H9 (cell line): ENCODE data around the gene KCNG1. TPM values are rescaled to one million over a fixed set of nuclear protein-coding genes. Genes with fewer than 3 reads are reported as not detected.

Experiments
- DNase-seq: peaks from one replicate; pipeline ENCODE4 v3.0.0-alpha.2; 2017
- H2AFZ ChIP-seq: one replicate; pipeline ENCODE4 v1.6.1; 2013; ENCODE audit warnings: mild to moderate bottlenecking, low read length, control low read depth, moderate library complexity
- H2AK5ac ChIP-seq: 2 replicates; pipeline ENCODE4 v1.6.1; 2013; ENCODE audit warnings: low read length, control low read depth, mixed read lengths; ENCODE audit not compliant: insufficient read length
- H2BK120ac ChIP-seq: one replicate; pipeline ENCODE4 v1.6.1; 2013; ENCODE audit warnings: low read depth, mild to moderate bottlenecking, low read length, control low read depth, inconsistent platforms; ENCODE audit not compliant: poor library complexity, severe bottlenecking
- H2BK12ac ChIP-seq: 2 replicates; pipeline ENCODE4 v1.6.1; 2013; ENCODE audit warnings: low read length, control low read depth, mixed read lengths, low read depth; ENCODE audit not compliant: insufficient read length
- H2BK15ac ChIP-seq: 2 replicates; pipeline ENCODE4 v1.6.1; 2013; ENCODE audit warnings: low read depth, low read length, control low read depth
- H2BK20ac ChIP-seq: one replicate; pipeline ENCODE4 v1.6.1; 2013; ENCODE audit warnings: low read depth, mild to moderate bottlenecking, low read length, control low read depth, inconsistent platforms; ENCODE audit not compliant: poor library complexity, severe bottlenecking
- H2BK5ac ChIP-seq: 2 replicates; pipeline ENCODE4 v1.6.1; 2013; ENCODE audit warnings: low read length, control low read depth, mixed read lengths; ENCODE audit not compliant: insufficient read length
- H3K14ac ChIP-seq: 2 replicates; pipeline ENCODE4 v1.6.1; 2013; ENCODE audit warnings: low read length, control low read depth; ENCODE audit not compliant: insufficient read depth
- H3K18ac ChIP-seq: 2 replicates; pipeline ENCODE4 v1.6.1; 2013; ENCODE audit warnings: low read depth, mild to moderate bottlenecking, mixed read lengths, low read length, control low read depth; ENCODE audit not compliant: insufficient read length
- H3K23ac ChIP-seq: 2 replicates; pipeline ENCODE4 v1.6.1; 2013; ENCODE audit warnings: low read length, control low read depth, mixed read lengths, low read depth; ENCODE audit not compliant: insufficient read length
- H3K23me2 ChIP-seq: 2 replicates; pipeline ENCODE4 v1.6.1; 2013; ENCODE audit warnings: low read depth, mild to moderate bottlenecking, mixed read lengths, low read length, control low read depth; ENCODE audit not compliant: insufficient read length, poor library complexity, severe bottlenecking
- H3K27ac ChIP-seq: 2 replicates; pipeline ENCODE4 v1.5.1; 2013; ENCODE audit warnings: low read length, control low read depth, mixed read lengths, low read depth; ENCODE audit not compliant: insufficient read length
- H3K27me3 ChIP-seq: 2 replicates; pipeline ENCODE4 v1.6.1; 2013; ENCODE audit warnings: low read length, control low read depth, inconsistent platforms; ENCODE audit not compliant: insufficient read depth
- H3K4ac ChIP-seq: 2 replicates; pipeline ENCODE4 v1.6.1; 2013; ENCODE audit warnings: low read depth, mild to moderate bottlenecking, control low read depth, inconsistent platforms, low read length, moderate library complexity
- H3K4me1 ChIP-seq: 2 replicates; pipeline ENCODE4 v1.6.1; 2013; ENCODE audit warnings: low read length, control low read depth, inconsistent platforms; ENCODE audit not compliant: insufficient read depth
- H3K4me2 ChIP-seq: 2 replicates; pipeline ENCODE4 v1.6.1; 2013; ENCODE audit warnings: low read length, control low read depth, mixed read lengths; ENCODE audit not compliant: insufficient read length, insufficient read depth
- H3K56ac ChIP-seq: 2 replicates; pipeline ENCODE4 v1.6.1; 2013; ENCODE audit warnings: low read depth, mild to moderate bottlenecking, mixed read lengths, low read length, control low read depth; ENCODE audit not compliant: insufficient read length
- H3K79me1 ChIP-seq: 2 replicates; pipeline ENCODE4 v1.6.1; 2013; ENCODE audit warnings: low read depth, mild to moderate bottlenecking, moderate library complexity, low read length, control low read depth, inconsistent platforms; ENCODE audit not compliant: insufficient read depth, poor library complexity, severe bottlenecking
- H3K79me2 ChIP-seq: 2 replicates; pipeline ENCODE4 v1.6.1; 2013; ENCODE audit warnings: low read length, control low read depth, inconsistent platforms; ENCODE audit not compliant: insufficient read depth
- H3K9ac ChIP-seq: 2 replicates; pipeline ENCODE4 v1.6.1; 2013; ENCODE audit warnings: low read length, control low read depth, mixed read lengths; ENCODE audit not compliant: insufficient read length; ENCODE audit errors: extremely low read depth
- H3K9me3 ChIP-seq: one replicate; pipeline ENCODE4 v1.6.1; 2013; ENCODE audit warnings: low read depth, low read length, inconsistent platforms; ENCODE audit not compliant: control insufficient read depth
- H3T11ph ChIP-seq: one replicate; pipeline ENCODE4 v1.6.1; 2013; ENCODE audit warnings: mild to moderate bottlenecking, low read length, control low read depth, inconsistent platforms
- H4K20me1 ChIP-seq: one replicate; pipeline ENCODE4 v1.6.1; 2013; ENCODE audit not compliant: control insufficient read depth, insufficient read length, insufficient read depth
- H4K5ac ChIP-seq: 2 replicates; pipeline ENCODE4 v1.6.1; 2013; ENCODE audit warnings: low read depth, mild to moderate bottlenecking, mixed read lengths, low read length, control low read depth; ENCODE audit not compliant: insufficient read length
- H4K8ac ChIP-seq: replicated peaks from 2 replicates; pipeline ENCODE4 v1.6.1; 2013; ENCODE audit warnings: low read length, control low read depth, mixed read lengths, low read depth; ENCODE audit not compliant: insufficient read length
- H4K91ac ChIP-seq: 2 replicates; pipeline ENCODE4 v1.6.1; 2013; ENCODE audit warnings: low read depth, mild to moderate bottlenecking, moderate library complexity, mixed read lengths, low read length, control low read depth; ENCODE audit not compliant: insufficient read length
- H3K27ac Mint-ChIP-seq, 3 experiments: 2 replicates in 2 of 3; 3 replicates in 1 of 3; pipeline ENCODE4 v1.8.0; 2020 to 2021; ENCODE audit warnings: mixed read lengths in 3 of 3, mild to moderate bottlenecking in 1 of 3, moderate library complexity in 1 of 3
- H3K27me3 Mint-ChIP-seq: 2 replicates; pipeline ENCODE4 v1.8.0; 2021; ENCODE audit warnings: low read depth, mild to moderate bottlenecking, moderate library complexity, mixed read lengths
- H3K36me3 Mint-ChIP-seq, 3 experiments: 2 replicates in 2 of 3; 3 replicates in 1 of 3; pipeline ENCODE4 v1.8.0; 2020 to 2021; ENCODE audit warnings: low read depth in 3 of 3, mixed read lengths in 3 of 3; ENCODE audit not compliant: insufficient read depth in 1 of 3
- H3K4me1 Mint-ChIP-seq, 2 experiments: 2 replicates each; pipeline ENCODE4 v1.8.0; 2020; ENCODE audit warnings: mixed read lengths in 2 of 2
- H3K4me3 Mint-ChIP-seq, 2 experiments: 2 replicates in 1 of 2; 3 replicates in 1 of 2; pipeline ENCODE4 v1.8.0; 2020 to 2021; ENCODE audit warnings: mild to moderate bottlenecking in 2 of 2, mixed read lengths in 2 of 2, moderate library complexity in 1 of 2
- H3K9me3 Mint-ChIP-seq, 2 experiments: 2 replicates in 1 of 2; 3 replicates in 1 of 2; pipeline ENCODE4 v1.8.0; 2020; ENCODE audit warnings: mild to moderate bottlenecking in 2 of 2, mixed read lengths in 2 of 2, moderate library complexity in 1 of 2
- WGBS: extraction: QIAGEN DNeasy Blood & Tissue Kit; methylation state at CpG from one replicate; pipeline ENCODE4 v1.1.7; 2013; ENCODE audit warnings: missing lambda C conversion rate, low lambda C conversion rate, mixed read lengths; ENCODE audit not compliant: insufficient read length; ENCODE audit errors: extremely low coverage; 5-methylcytosine and 5-hydroxymethylcytosine counted together
- total RNA-seq: library from RNA; stranded (reverse); gene quantifications from 2 replicates; pipeline ENCODE4 v1.2.1, GENCODE V29; 2021
- TF ChIP-seq, protein P1 (sequence below): fragments of 200-600 bp; sonication (generic); conservative IDR thresholded peaks from 3 replicates; pipeline ENCODE4 v1.8.0; 2021; ENCODE audit warnings: antibody characterized with exemption, mild to moderate bottlenecking

KCNG1 gene
- total RNA-seq, 1 experiment from 2014 or later: 13.2 TPM

DNA sequence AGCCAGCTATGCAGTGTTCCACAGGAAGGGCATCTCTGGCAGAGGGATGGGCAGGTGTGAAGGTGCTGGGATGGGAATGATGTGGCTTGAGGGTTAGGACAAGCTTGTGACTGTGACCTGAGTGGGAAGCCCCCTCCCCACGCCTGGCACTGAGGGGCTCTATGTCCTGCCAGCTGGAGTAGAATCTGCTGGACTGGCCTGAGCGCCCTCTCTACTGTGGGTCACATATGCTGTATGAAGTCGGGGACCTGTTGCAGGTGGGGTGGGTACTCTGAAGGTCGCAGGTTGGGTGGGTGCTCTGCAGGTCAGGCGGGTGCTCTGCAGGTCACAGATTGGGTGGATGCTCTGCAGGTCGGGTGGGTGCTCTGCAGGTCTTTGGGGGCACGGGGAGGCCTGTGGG is 20.3 kb downstream of the KCNG1 start:
- H2AK5ac ChIP-seq: no peak overlapping the region
- no peak overlapping the region for H3K18ac ChIP-seq
- no peak overlapping the region for H3K4ac ChIP-seq
- no peaks in the 10 kb centered on the region for H3K23me2 ChIP-seq
- Mint-ChIP-seq H3K27ac (peak overlapping the region in 1 of 3 experiments; percentile 66; a peak in 1 of 7 replicates), H3K4me1 (peaks cover 3 to 6% of the 10 kb centered on the region in 2 experiments; a peak in 1 of 4 replicates), H3K4me3 (no peak overlapping the region), H3K36me3 (peaks cover 7 to 9% (median 7%) of the 10 kb centered on the region in 3 experiments; a peak in 5 of 7 replicates), H3K9me3 (no peaks in the 10 kb centered on the region), H3K27me3 (peaks cover 2% of the 10 kb centered on the region; the same call in 1 of the 2 replicates)
- no peak overlapping the region for H3K4me2 ChIP-seq
- H3K27ac ChIP-seq: no peak overlapping the region
- no peaks in the 10 kb centered on the region for H3K79me2 ChIP-seq
- no peak overlapping the region for H3K14ac ChIP-seq
- TF ChIP-seq, protein P1, sequence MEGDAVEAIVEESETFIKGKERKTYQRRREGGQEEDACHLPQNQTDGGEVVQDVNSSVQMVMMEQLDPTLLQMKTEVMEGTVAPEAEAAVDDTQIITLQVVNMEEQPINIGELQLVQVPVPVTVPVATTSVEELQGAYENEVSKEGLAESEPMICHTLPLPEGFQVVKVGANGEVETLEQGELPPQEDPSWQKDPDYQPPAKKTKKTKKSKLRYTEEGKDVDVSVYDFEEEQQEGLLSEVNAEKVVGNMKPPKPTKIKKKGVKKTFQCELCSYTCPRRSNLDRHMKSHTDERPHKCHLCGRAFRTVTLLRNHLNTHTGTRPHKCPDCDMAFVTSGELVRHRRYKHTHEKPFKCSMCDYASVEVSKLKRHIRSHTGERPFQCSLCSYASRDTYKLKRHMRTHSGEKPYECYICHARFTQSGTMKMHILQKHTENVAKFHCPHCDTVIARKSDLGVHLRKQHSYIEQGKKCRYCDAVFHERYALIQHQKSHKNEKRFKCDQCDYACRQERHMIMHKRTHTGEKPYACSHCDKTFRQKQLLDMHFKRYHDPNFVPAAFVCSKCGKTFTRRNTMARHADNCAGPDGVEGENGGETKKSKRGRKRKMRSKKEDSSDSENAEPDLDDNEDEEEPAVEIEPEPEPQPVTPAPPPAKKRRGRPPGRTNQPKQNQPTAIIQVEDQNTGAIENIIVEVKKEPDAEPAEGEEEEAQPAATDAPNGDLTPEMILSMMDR: no peak
- H3K27me3 ChIP-seq: no peaks in the 10 kb centered on the region
- no peak overlapping the region for H2BK120ac ChIP-seq
- H3K79me1 ChIP-seq: no peaks in the 10 kb centered on the region
- H2BK15ac ChIP-seq: no peak overlapping the region
- no peak overlapping the region for H3K23ac ChIP-seq
- H3T11ph ChIP-seq: no peak overlapping the region
- no peak overlapping the region for H3K9ac ChIP-seq
- H4K5ac ChIP-seq: no peak overlapping the region
- H2AFZ ChIP-seq: no peak overlapping the region
- no peak overlapping the region for H4K8ac ChIP-seq
- no peak overlapping the region for H2BK20ac ChIP-seq
- H3K9me3 ChIP-seq: no peaks in the 10 kb centered on the region
- H3K4me1 ChIP-seq: no peaks in the 10 kb centered on the region
- no peak overlapping the region for H3K56ac ChIP-seq
- H2BK5ac ChIP-seq: no peak overlapping the region
- WGBS: no CpG with 5 or more reads among the region's 7 CpGs
- no peak for DNase-seq
- H4K91ac ChIP-seq: no peak overlapping the region
- H4K20me1 ChIP-seq: no peaks in the 10 kb centered on the region
- H2BK12ac ChIP-seq: no peak overlapping the region
